Left lung (tissue), 10 donors: Measurements from ENCODE around the gene SLC35A1. TPM values are rescaled to one million over a fixed set of nuclear protein-coding genes. Genes with fewer than 3 reads are reported as not detected.
"Not testable (repeated sequence)": the region's sequence is repeated elsewhere in the genome, so short reads cannot be mapped to it uniquely, and the experiment has no call there.

Source experiments
- ATAC-seq: fragments of 200-7000 bp; cut with Tn5 transposase; one replicate; pipeline ENCODE4 v1.9.1; 2020; ENCODE audit warnings: moderate library complexity
- DNase-seq, 4 donors: peaks; one replicate each; pipeline ENCODE4 v3.0.0-alpha.2; 2013 to 2020
- H3K27ac ChIP-seq, 2 donors: fragments of 200-600 bp; sonication (generic) in 1 of 2; one replicate each; pipeline versions ENCODE4 v1.5.0 to v1.8.0; 2020 to 2021
- H3K27me3 ChIP-seq, 2 donors: fragments of 200-600 bp; sonication (generic) in 1 of 2; one replicate each; pipeline versions ENCODE4 v1.5.0 to v1.8.0; 2020 to 2021
- H3K36me3 ChIP-seq, 2 donors: fragments of 200-600 bp; sonication (generic) in 1 of 2; one replicate each; pipeline versions ENCODE4 v1.5.0 to v1.8.0; 2020 to 2021
- H3K4me1 ChIP-seq, 2 donors: fragments of 200-600 bp; one replicate each; pipeline ENCODE4 v1.8.0; 2021
- H3K4me3 ChIP-seq, 2 donors: fragments of 200-600 bp; sonication (generic) in 1 of 2; one replicate each; pipeline versions ENCODE4 v1.5.0 to v1.8.0; 2020 to 2021; ENCODE audit warnings: mild to moderate bottlenecking in 1 of 2
- H3K9me3 ChIP-seq, 2 donors: fragments of 200-600 bp; sonication (generic) in 1 of 2; one replicate each; pipeline versions ENCODE4 v1.5.0 to v1.8.0; 2020 to 2021
- CTCF ChIP-seq, 2 donors: fragments of 200-600 bp; sonication (generic) in 1 of 2; IDR thresholded peaks; one replicate each; pipeline versions ENCODE4 v1.5.0 to v1.8.0; 2021; ENCODE audit warnings: antibody characterized with exemption in 2 of 2
- intact Hi-C, 2 donors: fragments of 100-400 bp; cut with DNase I; formaldehyde crosslinking; loops; one replicate each; pipeline versions ENCODE4 v1.11.2 to v1.14.2; 2022
- polyA plus RNA-seq, 6 donors: library from polyadenylated mRNA; unstranded; fragments of 120-200 nt; gene quantifications; one replicate each; pipeline ENCODE4 v1.2.1, GENCODE V29; 2013; ENCODE audit not compliant: insufficient read length in 6 of 6
- total RNA-seq, 2 donors: library from RNA; stranded (reverse); fragmentation: NEBNext Ultra II Directional; extraction: Animal tissue kit (Norgen Biotek cat#: 25700); gene quantifications; one replicate each; pipeline ENCODE4 v1.2.1, GENCODE V29; 2021
- donor health status: DM: no; HTN: yes; CAD: no.
- donor health status: DM: no; HTN: no; CAD: no.

The SLC35A1 gene
- total and polyA plus RNA-seq, 8 donors = 32.0 to 64.1 (median 54.4) TPM

GRCh38 chr6:87487555-87487954, 14.8 kb downstream of the SLC35A1 start:
- Histone ChIP-seq H3K4me3 (no peak overlapping the region), H3K27ac (no peak overlapping the region), H3K9me3 (no peaks in the 10 kb centered on the region), H3K36me3 (peaks cover 0 to 8% of the 10 kb centered on the region in 2 donors), H3K4me1 (peaks cover 0 to 16% of the 10 kb centered on the region in 2 donors), H3K27me3 (no peaks in the 10 kb centered on the region)
- intact Hi-C loops = no loop called here
- ATAC-seq = no peak
- TF ChIP-seq CTCF (IDR thresholded peaks at IDR 0.05) = no peak
- no peak for DNase-seq

- H3K27ac ChIP-seq, ATAC-seq, H3K9me3 ChIP-seq, DNase-seq, H3K27me3 ChIP-seq, H3K4me1 ChIP-seq, intact Hi-C loops, H3K4me3 ChIP-seq: not testable (repeated sequence)
- peaks cover 0 to 16% of the 10 kb centered on the region in 2 donors for H3K36me3 ChIP-seq
Observed at GRCh38 chr6:87489326-87489725, 16.6 kb downstream of the SLC35A1 start.

GRCh38 chr6:87494761-87495422, 22.1 kb downstream of the SLC35A1 start:
- peaks cover 0 to 6% of the 10 kb centered on the region in 2 donors for H3K4me1 ChIP-seq
- H3K36me3 ChIP-seq = peaks cover 0 to 21% of the 10 kb centered on the region in 2 donors
- intact Hi-C loops = no loop called here
- ATAC-seq (no peak), DNase-seq (no peak)
- TF ChIP-seq CTCF (IDR thresholded peaks at IDR 0.05) = no peak
- no peak overlapping the region for H3K27ac ChIP-seq
- H3K4me3 ChIP-seq = no peak overlapping the region
- H3K9me3 ChIP-seq = no peaks in the 10 kb centered on the region
- H3K27me3 ChIP-seq = no peaks in the 10 kb centered on the region

GRCh38 chr6:87498048-87498447, 25.3 kb downstream of the SLC35A1 start:
- Histone ChIP-seq H3K4me1 (peaks cover 0 to 6% of the 10 kb centered on the region in 2 donors), H3K27ac (no peak overlapping the region), H3K9me3 (no peaks in the 10 kb centered on the region), H3K27me3 (no peaks in the 10 kb centered on the region), H3K36me3 (peaks cover 0 to 34% of the 10 kb centered on the region in 2 donors), H3K4me3 (no peak overlapping the region)
- intact Hi-C loops = no loop called here
- TF ChIP-seq CTCF (IDR thresholded peaks at IDR 0.05) = no peak
- ATAC-seq (no peak), DNase-seq (no peak)

- Histone ChIP-seq H3K4me3 (no peak overlapping the region), H3K36me3 (peaks cover 0 to 63% of the 10 kb centered on the region in 2 donors), H3K27ac (peak overlapping the region in 1 of 2 donors; percentile 10), H3K4me1 (no peaks in the 10 kb centered on the region), H3K9me3 (no peaks in the 10 kb centered on the region), H3K27me3 (no peaks in the 10 kb centered on the region)
- intact Hi-C loops = no loop called here
- DNase-seq (no peak), ATAC-seq (no peak)
- no peak for TF ChIP-seq CTCF (IDR thresholded peaks at IDR 0.05)
Observed at GRCh38 chr6:87501809-87502572, 29.2 kb downstream of the SLC35A1 start.
